ENCODE data around the gene MIPEP.
"Not testable (repeated sequence)": the region's sequence is repeated elsewhere in the genome, so short reads cannot be mapped to it uniquely, and the experiment has no call there.

The MIPEP gene

GRCh38 chr13:23889615-23890607, 711 bp upstream of the MIPEP start:
- DNase-seq (ENCODE audit: low spot score) = peak; percentile 63

DNA sequence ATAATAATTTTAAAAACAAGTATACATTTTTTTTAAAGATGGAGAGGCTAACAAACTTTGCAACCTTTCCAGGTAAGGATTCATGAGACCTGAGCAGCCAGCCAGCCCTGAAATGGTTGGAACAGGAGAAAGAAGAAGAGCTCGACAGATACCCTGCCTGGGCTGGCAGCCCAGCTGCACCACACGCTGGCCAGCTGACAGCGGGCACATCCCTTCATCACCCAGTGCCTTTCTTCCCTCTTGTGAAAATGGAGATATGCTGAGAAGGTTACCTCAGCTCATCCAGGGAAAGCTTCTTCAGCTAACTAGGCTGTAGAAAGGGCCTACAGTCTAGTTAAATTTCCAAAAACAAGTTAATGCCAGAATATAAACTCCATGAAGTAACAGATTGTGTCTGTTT, 4.8 kb downstream of the MIPEP start:
- DNase-seq (ENCODE audit: low spot score) = not testable (repeated sequence)

DNA sequence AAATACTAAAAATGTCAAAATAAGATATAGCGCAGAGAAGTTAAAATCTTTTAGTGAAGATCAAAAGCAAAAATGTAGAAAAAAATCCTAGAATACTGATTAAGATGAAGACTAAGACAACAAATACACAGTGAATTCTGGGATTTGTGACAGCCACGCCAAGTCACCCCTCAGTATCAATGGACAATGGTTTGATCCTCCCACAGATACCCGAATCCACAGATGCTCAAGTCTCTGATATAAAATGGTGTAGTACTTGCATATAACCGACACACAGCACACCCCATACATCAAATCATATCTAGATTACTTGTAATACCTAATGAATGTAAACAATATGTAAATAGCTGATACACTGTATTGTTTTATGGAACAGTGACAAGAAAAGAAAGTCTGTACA, 5.9 kb downstream of the MIPEP start:
- peak; percentile 47 for DNase-seq (ENCODE audit: low spot score)

- not testable (repeated sequence) for DNase-seq (ENCODE audit: low spot score)
Observed at GRCh38 chr13:23881402-23881800, 7.8 kb downstream of the MIPEP start.

- DNase-seq (ENCODE audit: low spot score) = not testable (repeated sequence)
Observed at GRCh38 chr13:23880493-23881401, 8.5 kb downstream of the MIPEP start.

DNA sequence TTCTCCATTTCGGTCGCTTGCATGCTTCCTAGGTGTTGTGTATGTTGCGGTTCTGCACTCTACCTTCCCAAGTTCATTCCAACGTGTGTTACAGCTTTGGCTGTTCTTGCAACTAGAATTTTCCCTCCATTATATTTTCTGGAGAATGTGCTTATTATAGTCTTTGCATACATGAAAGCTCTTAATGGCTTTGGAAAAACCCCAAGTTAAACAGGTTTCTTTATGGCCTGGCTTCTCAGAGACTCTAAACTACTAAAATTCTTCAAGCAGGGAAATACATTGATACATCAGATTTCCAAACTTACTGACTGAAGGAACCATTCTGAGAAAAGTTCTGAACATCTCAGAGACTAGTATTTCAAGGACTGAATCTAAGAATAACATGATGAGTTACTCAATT, 11.9 kb downstream of the MIPEP start:
- DNase-seq (ENCODE audit: low spot score) = no peak

- peak; percentile 71 for DNase-seq (ENCODE audit: low spot score)
Observed at GRCh38 chr13:23876265-23876664, 12.9 kb downstream of the MIPEP start.

DNA sequence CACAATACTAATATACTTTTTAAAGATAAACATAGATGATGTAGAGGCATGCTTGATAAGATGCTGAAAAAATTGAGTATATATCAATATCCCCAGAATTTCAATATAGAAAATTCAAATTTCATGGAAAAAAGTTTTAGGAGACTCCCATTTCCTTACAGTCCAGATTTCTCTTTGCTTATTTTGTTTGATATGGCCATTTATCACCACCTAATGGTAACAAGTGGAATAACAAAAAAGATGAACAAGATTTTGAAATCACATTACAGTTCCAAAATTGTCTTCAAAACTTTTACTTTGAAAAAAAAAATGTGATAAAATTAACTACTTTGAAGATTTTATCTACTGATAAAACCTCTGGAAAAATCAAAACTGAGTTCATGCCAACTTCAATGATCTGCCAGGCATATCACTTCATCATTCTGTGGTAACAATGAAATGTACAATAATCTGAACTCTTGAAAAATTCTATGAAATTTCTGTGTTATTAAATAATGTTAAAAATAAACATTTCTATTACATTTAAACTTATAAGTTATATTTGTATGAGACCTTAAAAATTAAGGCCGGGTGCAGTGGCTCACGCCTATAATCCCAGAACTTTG, 17.5 kb downstream of the MIPEP start:
- no peak for DNase-seq (ENCODE audit: low spot score)

GRCh38 chr13:23870356-23871140, 18.7 kb downstream of the MIPEP start:
- DNase-seq (ENCODE audit: low spot score) = no peak

DNA sequence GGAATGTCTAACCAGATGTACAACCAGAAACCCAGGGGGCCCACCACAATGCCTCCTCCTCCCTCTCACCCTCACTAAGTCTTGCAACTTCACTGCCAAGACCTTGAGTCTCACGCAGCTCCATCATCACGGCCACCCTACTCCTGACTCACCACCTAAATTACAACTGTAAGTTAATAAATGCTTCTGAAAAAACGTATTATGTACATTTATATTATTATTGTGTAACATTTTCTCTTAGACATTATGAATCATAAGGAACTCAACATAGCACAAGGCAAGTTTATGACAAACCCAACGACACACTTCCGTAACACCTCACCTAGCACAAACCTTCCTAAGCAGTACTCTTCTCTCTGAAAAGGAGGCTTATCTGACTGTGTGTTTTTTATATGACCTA, 20.7 kb downstream of the MIPEP start:
- DNase-seq (ENCODE audit: low spot score) = no peak

GRCh38 chr13:23867027-23867491, 22.1 kb downstream of the MIPEP start:
- no peak for DNase-seq (ENCODE audit: low spot score)

GRCh38 chr13:23866420-23867026, 22.7 kb downstream of the MIPEP start:
- no peak for DNase-seq (ENCODE audit: low spot score)

DNA sequence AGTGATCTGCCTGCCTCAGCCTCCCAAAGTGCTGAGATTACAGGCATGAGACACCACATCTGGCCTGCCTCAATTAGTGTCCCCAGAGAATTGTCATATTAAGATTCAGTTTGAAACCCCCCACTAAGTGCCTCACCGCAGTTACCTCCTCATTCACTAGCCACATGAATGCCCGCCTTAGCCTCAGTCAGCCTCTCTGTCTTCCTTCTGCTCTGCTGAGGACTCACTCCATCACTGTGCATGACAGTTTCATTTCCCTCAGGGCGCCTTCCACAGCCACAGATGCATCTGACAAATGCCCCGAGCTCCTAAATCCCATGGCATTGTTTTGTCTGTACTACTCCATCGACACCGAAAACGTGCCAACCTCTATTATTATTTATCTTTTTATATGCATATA, 23.3 kb downstream of the MIPEP start:
- DNase-seq (ENCODE audit: low spot score) = no peak

DNA sequence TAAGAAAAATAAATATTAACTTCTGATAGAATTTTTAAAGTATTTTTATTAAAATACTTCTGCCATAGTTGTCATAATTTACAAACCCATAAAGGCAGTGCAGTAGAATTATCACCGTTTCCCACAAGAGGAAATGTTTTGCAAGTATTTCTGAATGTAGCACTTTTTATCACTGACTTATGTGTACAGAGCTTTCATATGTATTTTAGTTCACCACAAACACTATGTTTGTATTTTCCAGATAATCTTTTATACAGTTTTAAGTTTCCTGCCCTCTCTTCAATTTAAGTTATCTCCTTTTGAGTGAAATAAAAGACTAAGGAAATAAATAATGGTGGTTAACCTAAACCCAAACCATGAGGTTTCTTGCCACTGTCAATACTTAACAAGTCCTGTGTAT, 24.2 kb downstream of the MIPEP start:
- no peak for DNase-seq (ENCODE audit: low spot score)

DNA sequence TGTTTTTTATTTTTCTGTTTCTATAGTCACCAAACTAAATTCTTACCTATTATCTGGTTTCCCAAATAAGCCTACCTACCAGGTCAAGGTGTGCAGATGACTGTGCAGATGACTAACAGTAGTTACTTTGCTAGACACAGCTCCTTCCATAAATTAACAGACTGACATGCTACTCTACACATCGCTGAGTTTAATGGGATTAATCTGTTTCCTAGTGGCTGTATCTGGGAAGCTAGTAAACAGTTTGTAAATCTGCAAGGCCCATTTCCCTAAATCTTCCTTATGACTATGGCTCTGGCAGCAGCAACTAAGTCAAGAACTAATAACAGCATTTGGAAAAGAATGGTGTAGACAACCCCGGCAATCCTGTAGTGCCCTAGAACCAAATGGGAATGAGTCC, 27.9 kb downstream of the MIPEP start:
- DNase-seq (ENCODE audit: low spot score) = no peak

DNA sequence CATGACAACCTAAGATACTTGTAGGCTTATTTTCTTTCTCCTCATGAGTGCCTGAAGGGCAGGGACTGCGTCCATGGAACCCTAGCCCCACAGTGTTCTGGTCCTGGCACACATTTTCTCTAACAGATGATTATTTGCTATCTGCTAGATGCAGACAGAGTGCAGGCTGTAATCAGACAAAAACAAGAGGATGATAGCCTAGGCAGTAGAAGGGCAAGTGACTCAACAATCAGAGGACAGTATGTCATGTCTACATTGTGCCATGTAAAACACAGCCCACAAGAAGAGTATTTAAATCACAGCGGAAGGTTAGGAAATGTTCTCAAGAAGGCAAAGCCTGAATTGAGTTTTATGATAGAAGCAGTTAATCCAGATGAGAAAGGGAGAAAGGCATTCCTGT, 29.3 kb downstream of the MIPEP start:
- DNase-seq (ENCODE audit: low spot score) = no peak

DNA sequence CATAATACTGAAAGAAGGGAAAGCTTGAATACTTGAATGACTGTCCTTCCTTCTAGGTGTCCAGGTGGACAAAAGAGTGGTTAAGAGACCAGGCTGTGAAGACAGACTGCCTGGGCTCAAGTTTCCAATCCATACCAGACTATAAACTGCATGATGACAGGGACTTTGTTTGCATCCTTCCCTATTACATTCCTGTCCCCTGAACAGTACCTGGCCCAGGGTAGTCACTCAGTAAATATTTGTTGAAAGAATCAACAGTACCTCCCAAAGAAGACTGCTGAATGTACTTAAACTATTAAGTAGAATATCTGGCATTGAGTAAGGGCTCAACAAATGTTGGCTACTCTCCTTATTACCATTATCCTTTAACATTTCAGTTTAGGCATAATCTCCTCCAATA, 29.7 kb downstream of the MIPEP start:
- DNase-seq (ENCODE audit: low spot score) = no peak

DNA sequence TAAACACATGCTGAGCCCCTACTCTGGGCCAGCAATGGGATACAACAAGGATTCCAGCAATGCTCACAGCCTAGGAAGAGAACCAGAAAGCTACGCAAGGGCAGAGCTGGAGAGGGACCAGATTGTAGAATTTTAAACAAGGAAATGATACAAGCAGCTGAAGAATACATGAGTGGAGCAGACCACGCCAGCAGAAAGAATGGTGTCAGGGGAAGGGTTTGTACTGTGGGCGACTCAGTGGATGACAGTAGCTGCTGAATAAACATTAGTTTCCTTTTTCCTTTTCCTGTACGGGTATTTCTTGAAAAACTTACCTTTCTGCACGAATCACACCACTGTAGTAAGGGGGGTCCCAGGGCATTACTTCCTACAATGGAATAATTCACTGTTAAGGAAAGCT, 30.7 kb downstream of the MIPEP start:
- DNase-seq (ENCODE audit: low spot score) = no peak

- peak; percentile 50 for DNase-seq (ENCODE audit: low spot score)
Observed at GRCh38 chr13:23856008-23856750, 33.0 kb downstream of the MIPEP start.

- DNase-seq (ENCODE audit: low spot score) = no peak
Observed at GRCh38 chr13:23855360-23855759, 33.8 kb downstream of the MIPEP start.
